LNCAP (cell line): ENCODE results near the gene MRPL57.

Source experiments
- TF ChIP-seq, protein P1 (sequence below): fragments of 450-650 bp; IDR thresholded peaks from 2 replicates; pipeline ENCODE4 v1.5.1; 2017; ENCODE audit warnings: mild to moderate bottlenecking

MRPL57 gene

DNA sequence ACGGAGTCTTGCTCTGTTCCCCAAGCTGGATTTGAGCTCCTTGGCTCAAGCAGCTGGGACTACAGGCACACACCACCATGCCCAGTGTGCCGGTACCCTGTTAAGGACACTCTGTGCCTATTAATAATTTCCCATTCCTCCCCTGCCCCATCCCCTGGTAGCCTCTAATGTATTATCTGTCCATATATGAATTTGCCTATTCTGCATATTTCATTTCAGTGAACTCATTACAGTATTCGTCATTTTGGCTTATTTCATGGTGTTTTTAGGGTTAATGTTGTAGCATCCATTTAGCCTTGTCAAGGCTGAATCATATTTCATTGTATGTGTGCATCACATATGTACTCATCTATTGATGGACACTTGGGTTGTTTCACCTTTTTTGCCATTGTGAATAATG, 33.7 kb upstream of the MRPL57 start:
- TF ChIP-seq, protein P1, sequence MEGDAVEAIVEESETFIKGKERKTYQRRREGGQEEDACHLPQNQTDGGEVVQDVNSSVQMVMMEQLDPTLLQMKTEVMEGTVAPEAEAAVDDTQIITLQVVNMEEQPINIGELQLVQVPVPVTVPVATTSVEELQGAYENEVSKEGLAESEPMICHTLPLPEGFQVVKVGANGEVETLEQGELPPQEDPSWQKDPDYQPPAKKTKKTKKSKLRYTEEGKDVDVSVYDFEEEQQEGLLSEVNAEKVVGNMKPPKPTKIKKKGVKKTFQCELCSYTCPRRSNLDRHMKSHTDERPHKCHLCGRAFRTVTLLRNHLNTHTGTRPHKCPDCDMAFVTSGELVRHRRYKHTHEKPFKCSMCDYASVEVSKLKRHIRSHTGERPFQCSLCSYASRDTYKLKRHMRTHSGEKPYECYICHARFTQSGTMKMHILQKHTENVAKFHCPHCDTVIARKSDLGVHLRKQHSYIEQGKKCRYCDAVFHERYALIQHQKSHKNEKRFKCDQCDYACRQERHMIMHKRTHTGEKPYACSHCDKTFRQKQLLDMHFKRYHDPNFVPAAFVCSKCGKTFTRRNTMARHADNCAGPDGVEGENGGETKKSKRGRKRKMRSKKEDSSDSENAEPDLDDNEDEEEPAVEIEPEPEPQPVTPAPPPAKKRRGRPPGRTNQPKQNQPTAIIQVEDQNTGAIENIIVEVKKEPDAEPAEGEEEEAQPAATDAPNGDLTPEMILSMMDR, result no peak

DNA sequence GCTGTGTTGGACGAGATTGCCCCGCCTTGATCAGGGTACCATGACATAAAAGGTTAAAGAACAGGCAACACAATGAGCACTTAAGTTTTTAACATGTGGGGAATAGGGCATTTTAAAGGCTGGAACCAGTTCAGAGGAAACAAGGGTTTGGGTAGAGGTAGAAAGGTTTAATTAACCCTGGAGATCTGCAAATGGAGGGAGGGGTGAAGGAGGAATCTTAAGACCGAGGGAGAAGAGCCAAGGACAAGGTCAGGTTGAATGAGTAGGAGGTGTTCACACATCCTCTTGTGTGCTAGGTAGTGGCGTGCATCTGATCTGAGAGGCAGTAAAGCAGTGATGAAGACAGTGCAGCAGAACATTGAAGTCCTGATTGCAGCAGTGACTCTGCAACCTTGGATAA, 28.6 kb upstream of the MRPL57 start:
- TF ChIP-seq, protein P1, result no peak

DNA sequence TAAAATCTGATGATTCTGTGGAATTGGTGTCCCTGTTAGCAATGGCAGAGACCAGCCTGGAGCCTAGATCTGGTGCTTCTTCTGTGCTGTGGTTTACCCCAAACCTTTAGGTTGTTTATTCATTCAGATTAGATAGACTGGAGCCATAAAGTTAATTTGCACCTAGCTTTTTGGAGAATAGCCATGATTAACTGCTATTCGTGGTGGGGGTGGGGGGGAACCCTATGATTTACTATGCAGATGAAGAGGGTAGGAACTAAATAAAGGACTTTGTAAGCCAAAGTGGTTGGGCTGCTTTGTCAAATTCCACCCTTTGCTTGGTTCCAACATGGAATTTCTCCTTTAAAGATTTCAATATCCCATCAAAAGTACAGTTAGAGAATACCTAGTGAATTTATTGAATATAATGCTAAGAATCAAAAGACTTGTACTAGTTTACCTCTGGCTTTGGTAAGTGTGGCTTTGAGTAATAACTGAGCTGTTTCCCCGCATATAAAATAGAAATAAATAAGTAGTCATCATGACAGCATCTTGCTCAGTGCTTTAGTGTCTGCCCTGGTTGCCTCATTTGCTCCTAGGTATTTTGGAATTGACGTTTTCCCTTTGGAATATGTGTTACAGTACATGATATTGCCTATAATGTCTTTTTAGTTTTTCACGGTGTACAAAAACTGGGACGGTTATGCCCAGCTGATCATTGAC, 27.8 kb upstream of the MRPL57 start:
- TF ChIP-seq, protein P1, result no peak

- TF ChIP-seq, protein P1, result no peak
Measured at GRCh38 chr13:21149568-21149967, 26.9 kb upstream of the MRPL57 start.

- TF ChIP-seq, protein P1, result no peak
Measured at GRCh38 chr13:21150013-21150412, 26.4 kb upstream of the MRPL57 start.

- TF ChIP-seq, protein P1, result no peak
Measured at GRCh38 chr13:21152251-21152899, 24.1 kb upstream of the MRPL57 start.

- TF ChIP-seq, protein P1, result no peak
Measured at GRCh38 chr13:21164631-21165030, 11.8 kb upstream of the MRPL57 start.
